HepG2 (cell line): ENCODE results near the gene MRPL48. TPM values are rescaled to one million over a fixed set of nuclear protein-coding genes. Genes with fewer than 3 reads are reported as not detected.
A peak's percentile ranks its signal among the peaks of the same experiment; 100 is the strongest.

ENCODE experiments used
- ATAC-seq: fragments of 200-7000 bp; cut with Tn5 transposase; 3 replicates; pipeline ENCODE4 v1.9.1; 2020; ENCODE audit warnings: mild to moderate bottlenecking, moderate library complexity
- BruUV-seq: library from RNA; stranded (reverse); fragments of 400-500 nt; replicated peaks from 2 replicates; lab custom pipeline; 2021; lab: Mats Ljungman, UMichigan
- CTCF ChIA-PET: fragments of 300-600 bp; formaldehyde crosslinking; extraction: SDS; loops from one replicate; lab custom pipeline; 2021; ENCODE audit warnings: low total read pairs, inconsistent platforms, low intra/inter-chr PET ratio; lab: Yijun Ruan, JAX
- POLR2A ChIA-PET: fragments of 350-600 bp; sonication (Branson Sonifier 250); formaldehyde crosslinking; loops from one replicate; lab custom pipeline; 2020; ENCODE audit warnings: antibody characterized with exemption, inconsistent platforms; lab: Yijun Ruan, JAX
- DNase-seq: peaks from one replicate; pipeline ENCODE4 v3.0.0-alpha.2; 2015; ENCODE audit warnings: low spot score
- FAIRE-seq: peaks from 3 replicates; lab custom pipeline; 2011; peaks lifted over from hg19 to GRCh38; lab: Jason Lieb, UNC
- H2AFZ ChIP-seq: one replicate; pipeline ENCODE4 v1.6.1; 2011; ENCODE audit warnings: low read length, inconsistent platforms
- H3K27ac ChIP-seq: fragments of 300-600 bp; 3 replicates; pipeline ENCODE4 v1.8.0; 2011; ENCODE audit warnings: mixed run types, mild to moderate bottlenecking, mixed read lengths, low read length, inconsistent platforms; ENCODE audit not compliant: insufficient read depth; ENCODE audit errors: extremely low read length
- H3K27me3 ChIP-seq, 2 experiments: fragments of 200-600 bp in 1 of 2; 2 replicates in 1 of 2; 3 replicates in 1 of 2; pipeline versions ENCODE4 v1.6.0 to v1.8.0; 2011; ENCODE audit warnings: low read length in 2 of 2, mild to moderate bottlenecking in 2 of 2, moderate library complexity in 2 of 2, inconsistent platforms in 1 of 2; ENCODE audit not compliant: insufficient read depth in 2 of 2, control insufficient read depth in 1 of 2
- H3K36me3 ChIP-seq, 2 experiments: fragments of 200-600 bp in 1 of 2; replicated peaks in 1 of 2; 2 replicates in 1 of 2; 3 replicates in 1 of 2; pipeline versions ENCODE4 v1.5.1 to v1.8.0; 2011; ENCODE audit warnings: low read length in 2 of 2, inconsistent platforms in 1 of 2; ENCODE audit not compliant: insufficient read depth in 2 of 2, control insufficient read depth in 1 of 2
- H3K4me1 ChIP-seq: 2 replicates; pipeline ENCODE4 v1.5.1; 2012; ENCODE audit warnings: low read length, inconsistent platforms; ENCODE audit not compliant: insufficient read depth
- H3K4me2 ChIP-seq: 2 replicates; pipeline ENCODE4 v1.6.0; 2011; ENCODE audit warnings: low read depth, low read length, inconsistent platforms
- H3K4me3 ChIP-seq, 3 experiments: fragments of 200-600 bp in 1 of 3; sonication (generic), shearing (Covaris generic) in 1 of 3; replicated peaks in 1 of 3; 2 replicates each; pipeline ENCODE4 v1.5.1; 2011 to 2016; ENCODE audit warnings: low read length in 3 of 3, inconsistent platforms in 2 of 3, low read depth in 2 of 3, mild to moderate bottlenecking in 2 of 3, control low read depth in 1 of 3, mixed read lengths in 1 of 3; ENCODE audit not compliant: insufficient read depth in 1 of 3
- H3K79me2 ChIP-seq: one replicate; pipeline ENCODE4 v1.6.1; 2011; ENCODE audit warnings: low read length, inconsistent platforms; ENCODE audit not compliant: insufficient read depth
- H3K9ac ChIP-seq: 2 replicates; pipeline ENCODE4 v1.6.0; 2011; ENCODE audit warnings: mild to moderate bottlenecking, low read depth, low read length, inconsistent platforms; ENCODE audit not compliant: insufficient read depth
- H3K9me3 ChIP-seq: 2 replicates; pipeline ENCODE4 v1.5.1; 2012; ENCODE audit warnings: mild to moderate bottlenecking, low read length
- H4K20me1 ChIP-seq: 2 replicates; pipeline ENCODE4 v1.6.0; 2011; ENCODE audit warnings: inconsistent platforms, mild to moderate bottlenecking, low read length, moderate library complexity; ENCODE audit not compliant: insufficient read depth
- HCFC1 ChIP-seq: fragments of 150-350 bp; IDR thresholded peaks from 2 replicates; pipeline ENCODE4 v1.6.1; 2014; ENCODE audit warnings: low read depth, low read length
- KLF16 ChIP-seq, 2 experiments: sonication (generic) in 1 of 2; formaldehyde crosslinking in 1 of 2; IDR thresholded peaks; 2 replicates each; pipeline versions ENCODE4 v1.6.1 to v1.8.0; 2016 to 2023; ENCODE audit warnings: missing genetic modification reagents in 2 of 2, missing compliant biosample characterization in 1 of 2
- PBX2 ChIP-seq: IDR thresholded peaks from 2 replicates; pipeline ENCODE4 v1.6.1; 2016; ENCODE audit warnings: control low read depth
- PCBP2 ChIP-seq: fragments of 200-400 bp; formaldehyde crosslinking; optimal IDR thresholded peaks from 2 replicates; pipeline ENCODE3; 2018; ENCODE audit warnings: low read length, low read depth; ENCODE audit not compliant: poor library complexity, severe bottlenecking
- REL ChIP-seq: sonication (generic); formaldehyde crosslinking; conservative IDR thresholded peaks from 2 replicates; pipeline ENCODE4 v1.8.0; 2022; ENCODE audit warnings: mild to moderate bottlenecking, missing genetic modification reagents, moderate library complexity
- SNRNP70 ChIP-seq: fragments of 200-400 bp; formaldehyde crosslinking; IDR thresholded peaks from 2 replicates; pipeline ENCODE4 v1.6.1; 2017; ENCODE audit warnings: mild to moderate bottlenecking, low read depth, low read length, moderate library complexity
- YY1 ChIP-seq: IDR thresholded peaks from 2 replicates; pipeline ENCODE4 v1.6.1; 2011; ENCODE audit warnings: low read length, low read depth, moderate library complexity, mild to moderate bottlenecking; ENCODE audit not compliant: insufficient read depth, insufficient replicate concordance
- ZKSCAN1 ChIP-seq: fragments of 150-350 bp; IDR thresholded peaks from 2 replicates; pipeline ENCODE4 v1.6.1; 2014; ENCODE audit warnings: low read length
- ZNF180 ChIP-seq: sonication (generic); formaldehyde crosslinking; IDR thresholded peaks from 2 replicates; pipeline ENCODE4 v1.4.0; 2020; ENCODE audit warnings: low read depth, missing genetic modification reagents, borderline replicate concordance
- ZNF234 ChIP-seq: sonication (generic); formaldehyde crosslinking; conservative IDR thresholded peaks from 2 replicates; pipeline ENCODE4 v1.5.1; 2020; ENCODE audit warnings: mild to moderate bottlenecking, missing genetic modification reagents
- ZNF281 ChIP-seq: sonication (generic); formaldehyde crosslinking; IDR thresholded peaks from 2 replicates; pipeline ENCODE4 v1.4.0; 2020; ENCODE audit warnings: missing genetic modification reagents, borderline replicate concordance
- ZNF660 ChIP-seq: sonication (generic); formaldehyde crosslinking; IDR thresholded peaks from 2 replicates; pipeline ENCODE4 v1.5.1; 2020; ENCODE audit warnings: mild to moderate bottlenecking, low read depth, missing genetic modification reagents, borderline replicate concordance
- WGBS: methylation state at CpG from one replicate; pipeline ENCODE4 v1.1.6; 2017; ENCODE audit warnings: low lambda C conversion rate; 5-methylcytosine and 5-hydroxymethylcytosine counted together
- in situ Hi-C: cut with HindIII; loops from 2 replicates; pipeline ENCODE4 v1.10.0; 2017; ENCODE audit warnings: low pct_unique_long_range_greater_than_20kb; ENCODE audit not compliant: extremely low pct_ligation_motif_present
- intact Hi-C: fragments of 100-400 bp; cut with micrococcal nuclease; formaldehyde crosslinking; loops from one replicate; pipeline ENCODE4 v1.10.0; 2022; ENCODE audit not compliant: unreplicated experiment
- polyA plus RNA-seq, 8 experiments: library from polyadenylated mRNA; depleted of rRNA in 3 of 8; stranded (reverse) in 7 of 8; unstranded in 1 of 8; fragments of >200 nt; fragmentation: Illumina TruSeq in 4 of 8; extraction: Trizol in 4 of 8; gene quantifications; 2 replicates each; pipeline versions ENCODE4 v1.2.1 to v1.2.3, GENCODE V29; 2011 to 2016; ENCODE audit warnings: low read depth in 4 of 8, missing spikeins in 1 of 8, mixed read lengths in 1 of 8; ENCODE audit not compliant: insufficient read depth in 1 of 8
- total RNA-seq, 5 experiments: library from RNA; depleted of rRNA; stranded (reverse); fragments of >200 nt; fragmentation: Illumina TruSeq; extraction: Trizol; gene quantifications; 2 replicates each; pipeline ENCODE4 v1.2.3, GENCODE V29; 2016; ENCODE audit warnings: low read depth in 1 of 5
- TF ChIP-seq, protein P1 (sequence below): IDR thresholded peaks from 2 replicates; pipeline ENCODE4 v1.6.1; 2018; ENCODE audit warnings: missing genetic modification reagents, mild to moderate bottlenecking, missing compliant biosample characterization
- TF ChIP-seq, protein P2 (sequence below): sonication (generic); formaldehyde crosslinking; IDR thresholded peaks from 2 replicates; pipeline ENCODE4 v1.8.1; 2023; ENCODE audit warnings: mild to moderate bottlenecking, missing genetic modification reagents
- TF ChIP-seq, protein P3 (sequence below): sonication (generic); formaldehyde crosslinking; IDR thresholded peaks from 2 replicates; pipeline ENCODE4 v1.4.0; 2020; ENCODE audit warnings: mild to moderate bottlenecking, missing genetic modification reagents

The MRPL48 gene
- total and polyA plus RNA-seq, 2 of the 13 experiments (the other 11 are each of a cell fraction or from before 2014, with no cell fraction given) = 61.2 to 67.9 TPM

GRCh38 chr11:73761403-73761945 lies 26.2 kb upstream of the MRPL48 start:
- Histone ChIP-seq H3K9ac (peak overlapping the region; percentile 59; the same call in 1 of the 2 replicates), H3K4me3 (peak overlapping the region; percentile 28 to 55 (median 53); a peak in 5 of 6 replicates), H3K27ac (peak overlapping the region; percentile 31), H3K79me2 (peaks cover 39% of the 10 kb centered on the region), H3K9me3 (no peaks in the 10 kb centered on the region), H3K36me3 (no peaks in the 10 kb centered on the region), H4K20me1 (peaks cover 23% of the 10 kb centered on the region), H3K4me1 (peaks cover 23% of the 10 kb centered on the region), H3K4me2 (peak overlapping the region; percentile 66), H2AFZ (no peak overlapping the region), H3K27me3 (no peaks in the 10 kb centered on the region; a peak in 2 of 5 replicates)
- no TSS peak for BruUV-seq
- WGBS = 52% methylated on average over 16 of the region's 16 CpGs
- DNase-seq (no peak), FAIRE-seq (no peak), ATAC-seq (peak; percentile 16)
- intact Hi-C loops (loop anchor here (1.0 to 2.0 kb wide), 2 partner anchors 18 to 115 kb away; partner anchors contain the start of genes COA4 and PAAF1), in situ Hi-C loops (no loop called here)
- POLR2A ChIA-PET = interaction anchor here (0.6 to 8.3 kb wide), 14 partner anchors 9 to 209 kb away, joined by 3 to 194 read pairs (median 4); partner anchors contain the start of genes COA4, MRPL48 and PAAF1
- CTCF ChIA-PET = no interaction called here
- TF ChIP-seq, protein P1, sequence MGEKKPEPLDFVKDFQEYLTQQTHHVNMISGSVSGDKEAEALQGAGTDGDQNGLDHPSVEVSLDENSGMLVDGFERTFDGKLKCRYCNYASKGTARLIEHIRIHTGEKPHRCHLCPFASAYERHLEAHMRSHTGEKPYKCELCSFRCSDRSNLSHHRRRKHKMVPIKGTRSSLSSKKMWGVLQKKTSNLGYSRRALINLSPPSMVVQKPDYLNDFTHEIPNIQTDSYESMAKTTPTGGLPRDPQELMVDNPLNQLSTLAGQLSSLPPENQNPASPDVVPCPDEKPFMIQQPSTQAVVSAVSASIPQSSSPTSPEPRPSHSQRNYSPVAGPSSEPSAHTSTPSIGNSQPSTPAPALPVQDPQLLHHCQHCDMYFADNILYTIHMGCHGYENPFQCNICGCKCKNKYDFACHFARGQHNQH (CRISPR knock-in tag) = no peak
- TF ChIP-seq REL (CRISPR knock-in tag) = 0 out of 2 replicates have a peak, but pooled peaks have one; percentile 2
- no peak for TF ChIP-seq ZNF660 (CRISPR knock-in tag)
- TF ChIP-seq, protein P2, sequence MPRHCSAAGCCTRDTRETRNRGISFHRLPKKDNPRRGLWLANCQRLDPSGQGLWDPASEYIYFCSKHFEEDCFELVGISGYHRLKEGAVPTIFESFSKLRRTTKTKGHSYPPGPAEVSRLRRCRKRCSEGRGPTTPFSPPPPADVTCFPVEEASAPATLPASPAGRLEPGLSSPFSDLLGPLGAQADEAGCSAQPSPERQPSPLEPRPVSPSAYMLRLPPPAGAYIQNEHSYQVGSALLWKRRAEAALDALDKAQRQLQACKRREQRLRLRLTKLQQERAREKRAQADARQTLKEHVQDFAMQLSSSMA (CRISPR knock-in tag) = peak; percentile 99
- peak; percentile 11; the same call in 1 of the 2 replicates for TF ChIP-seq ZNF281 (CRISPR knock-in tag)
- no peak for TF ChIP-seq SNRNP70
- no peak for TF ChIP-seq ZNF180 (CRISPR knock-in tag)
- no peak for TF ChIP-seq PBX2
- no peak for TF ChIP-seq ZKSCAN1
- TF ChIP-seq, protein P3, sequence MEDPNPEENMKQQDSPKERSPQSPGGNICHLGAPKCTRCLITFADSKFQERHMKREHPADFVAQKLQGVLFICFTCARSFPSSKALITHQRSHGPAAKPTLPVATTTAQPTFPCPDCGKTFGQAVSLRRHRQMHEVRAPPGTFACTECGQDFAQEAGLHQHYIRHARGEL (CRISPR knock-in tag) = no peak
- TF ChIP-seq PCBP2 = no peak
- TF ChIP-seq ZNF234 = no peak
- no peak for TF ChIP-seq KLF16 (CRISPR knock-in tag; IDR thresholded peaks at IDR 0.05)
- peak; percentile 78 for TF ChIP-seq HCFC1
- peak; percentile 99 for TF ChIP-seq YY1
